CD14-positive monocyte (primary cell): ENCODE data around the gene CSNK2A3. TPM values are rescaled to one million over a fixed set of nuclear protein-coding genes. Genes with fewer than 3 reads are reported as not detected.

Experiments
- DNase-seq, 3 donors: peaks; one replicate each; pipeline ENCODE4 v3.0.0-alpha.2; 2011 to 2022
- H2AFZ ChIP-seq: 2 replicates; pipeline ENCODE4 v1.6.0; 2012; ENCODE audit warnings: mild to moderate bottlenecking, low read depth, low read length, inconsistent platforms; ENCODE audit not compliant: insufficient read depth, poor library complexity, severe bottlenecking
- H3K27ac ChIP-seq, 2 donors: 1 replicate in 1 of 2; 2 replicates in 1 of 2; pipeline ENCODE4 v1.5.1; 2012 to 2013; ENCODE audit warnings: low read length in 2 of 2, control low read depth in 1 of 2, inconsistent platforms in 1 of 2, low read depth in 1 of 2, mild to moderate bottlenecking in 1 of 2
- H3K27me3 ChIP-seq, 2 donors: one replicate each; pipeline versions ENCODE4 v1.6.0 to v1.6.1; 2011 to 2013; ENCODE audit warnings: low read length in 2 of 2; ENCODE audit not compliant: control insufficient read depth in 2 of 2, insufficient read depth in 2 of 2
- H3K36me3 ChIP-seq, 2 donors: replicated peaks in 1 of 2; 1 replicate in 1 of 2; 2 replicates in 1 of 2; pipeline versions ENCODE4 v1.5.1 to v1.6.1; 2012 to 2013; ENCODE audit warnings: low read length in 2 of 2, control low read depth in 1 of 2, inconsistent platforms in 1 of 2, mild to moderate bottlenecking in 1 of 2; ENCODE audit not compliant: insufficient read depth in 2 of 2, control insufficient read depth in 1 of 2
- H3K4me1 ChIP-seq, 2 donors: 1 replicate in 1 of 2; 2 replicates in 1 of 2; pipeline versions ENCODE4 v1.5.1 to v1.6.1; 2012 to 2013; ENCODE audit warnings: low read length in 2 of 2, control low read depth in 1 of 2, inconsistent platforms in 1 of 2, mild to moderate bottlenecking in 1 of 2, moderate library complexity in 1 of 2; ENCODE audit not compliant: insufficient read depth in 2 of 2, control insufficient read depth in 1 of 2
- H3K4me2 ChIP-seq: replicated peaks from 2 replicates; pipeline ENCODE3; 2012; ENCODE audit warnings: low read length, moderate library complexity, mild to moderate bottlenecking; ENCODE audit not compliant: poor library complexity, severe bottlenecking; ENCODE audit errors: extremely low read depth
- H3K4me3 ChIP-seq, 3 experiments: fragments of 200-600 bp in 1 of 3; sonication (generic) in 1 of 3; replicated peaks in 1 of 3; 1 replicate in 2 of 3; 2 replicates in 1 of 3; pipeline ENCODE4 v1.5.1; 2011 to 2013; ENCODE audit warnings: low read length in 3 of 3, mild to moderate bottlenecking in 3 of 3, control low read depth in 2 of 3, low read depth in 2 of 3, inconsistent platforms in 1 of 3, moderate library complexity in 1 of 3
- H3K79me2 ChIP-seq: 2 replicates; pipeline ENCODE4 v1.6.0; 2012; ENCODE audit warnings: mild to moderate bottlenecking, control low read depth, inconsistent platforms, low read length, moderate library complexity; ENCODE audit not compliant: insufficient read depth
- H3K9ac ChIP-seq: 2 replicates; pipeline ENCODE4 v1.6.0; 2017; ENCODE audit warnings: low read length, mild to moderate bottlenecking; ENCODE audit not compliant: insufficient read depth, poor library complexity, severe bottlenecking
- H3K9me3 ChIP-seq, 2 donors: replicated peaks in 1 of 2; 1 replicate in 1 of 2; 2 replicates in 1 of 2; pipeline versions ENCODE4 v1.5.1 to v1.6.1; 2012 to 2013; ENCODE audit warnings: low read length in 2 of 2, control low read depth in 1 of 2; ENCODE audit not compliant: control insufficient read depth in 1 of 2, insufficient read depth in 1 of 2
- H4K20me1 ChIP-seq: 2 replicates; pipeline ENCODE4 v1.6.0; 2012; ENCODE audit warnings: mild to moderate bottlenecking, low read length, control low read depth, moderate library complexity; ENCODE audit not compliant: insufficient read depth
- H3K27ac Mint-ChIP-seq, 7 donors: one replicate each; pipeline ENCODE4 v1.8.0; 2020; ENCODE audit warnings: mild to moderate bottlenecking in 7 of 7, mixed read lengths in 7 of 7, moderate library complexity in 6 of 7, inconsistent platforms in 2 of 7
- H3K27me3 Mint-ChIP-seq, 3 donors: one replicate each; pipeline ENCODE4 v1.8.0; 2021 to 2022; ENCODE audit warnings: low read depth in 3 of 3, mild to moderate bottlenecking in 3 of 3, mixed read lengths in 3 of 3, moderate library complexity in 3 of 3, inconsistent platforms in 1 of 3
- H3K36me3 Mint-ChIP-seq, 2 donors: one replicate each; pipeline ENCODE4 v1.8.0; 2020; ENCODE audit warnings: mixed read lengths in 2 of 2, inconsistent platforms in 1 of 2, mild to moderate bottlenecking in 1 of 2
- H3K4me1 Mint-ChIP-seq: one replicate; pipeline ENCODE4 v1.8.0; 2020; ENCODE audit warnings: mild to moderate bottlenecking, mixed read lengths
- H3K4me3 Mint-ChIP-seq, 2 donors: one replicate each; pipeline ENCODE4 v1.8.0; 2020; ENCODE audit warnings: mild to moderate bottlenecking in 2 of 2, mixed read lengths in 2 of 2, moderate library complexity in 1 of 2
- H3K9me3 Mint-ChIP-seq, 7 donors: one replicate each; pipeline ENCODE4 v1.8.0; 2020 to 2022; ENCODE audit warnings: mixed read lengths in 7 of 7, mild to moderate bottlenecking in 6 of 7, moderate library complexity in 6 of 7, inconsistent platforms in 2 of 7
- CTCF ChIP-seq: fragments of 200-600 bp; IDR thresholded peaks from one replicate; pipeline ENCODE4 v1.8.0; 2022; ENCODE audit warnings: antibody characterized with exemption, mild to moderate bottlenecking
- WGBS: methylation state at CpG from one replicate; pipeline ENCODE4 v1.1.5; 2013; ENCODE audit warnings: missing lambda C conversion rate; ENCODE audit not compliant: insufficient coverage; 5-methylcytosine and 5-hydroxymethylcytosine counted together
- intact Hi-C, 2 donors: fragments of 100-400 bp; cut with micrococcal nuclease; formaldehyde crosslinking; loops; one replicate each; pipeline versions ENCODE4 v1.15.0 to v1.15.1; 2023
- polyA plus RNA-seq, 3 donors: library from polyadenylated mRNA; depleted of rRNA in 1 of 3; unstranded in 2 of 3; stranded (reverse) in 1 of 3; fragments of 300-500 nt in 2 of 3; fragments of >200 nt in 1 of 3; fragmentation: Illumina TruSeq in 2 of 3; gene quantifications; 1 replicate in 2 of 3; 2 replicates in 1 of 3; pipeline ENCODE4 v1.2.3, GENCODE V29; 2012 to 2021

Gene CSNK2A3
- polyA plus RNA-seq, 3 donors = 0.28 to 0.86 (median 0.75) TPM

GRCh38 chr11:11366793-11367192 is 13.7 kb upstream of the CSNK2A3 start:
- H3K9ac ChIP-seq = no peak overlapping the region
- H3K4me2 ChIP-seq = no peak overlapping the region
- TF ChIP-seq CTCF = no peak
- peaks cover 0 to 21% (median 7%) of the 10 kb centered on the region in 7 donors for H3K9me3 Mint-ChIP-seq
- H3K27me3 Mint-ChIP-seq = peaks cover 4 to 5% (median 4%) of the 10 kb centered on the region in 3 donors
- peaks cover 0 to 2% of the 10 kb centered on the region in 2 donors for H3K9me3 ChIP-seq
- H3K27me3 ChIP-seq = peaks cover 0 to 8% of the 10 kb centered on the region in 2 donors
- no peak overlapping the region for H2AFZ ChIP-seq
- no peak for DNase-seq
- intact Hi-C loops = no loop called here
- peaks cover 17 to 19% of the 10 kb centered on the region in 2 donors for H3K4me1 ChIP-seq
- no peaks in the 10 kb centered on the region for H3K36me3 Mint-ChIP-seq
- no peak overlapping the region for H3K4me3 Mint-ChIP-seq
- H3K27ac ChIP-seq = no peak overlapping the region
- H3K79me2 ChIP-seq = no peaks in the 10 kb centered on the region
- H3K36me3 ChIP-seq = no peaks in the 10 kb centered on the region
- H3K4me3 ChIP-seq = no peak overlapping the region
- no CpG with 5 or more reads among the region's 1 CpG for WGBS
- no peaks in the 10 kb centered on the region for H4K20me1 ChIP-seq
- H3K4me1 Mint-ChIP-seq = peaks cover 9% of the 10 kb centered on the region
- H3K27ac Mint-ChIP-seq = no peak overlapping the region

GRCh38 chr11:11363674-11364073 is 10.6 kb upstream of the CSNK2A3 start:
- Histone ChIP-seq H2AFZ (no peak overlapping the region), H3K27ac (no peak overlapping the region), H3K4me1 (no peaks in the 10 kb centered on the region), H3K9me3 (peaks cover 0 to 2% of the 10 kb centered on the region in 2 donors), H3K27me3 (peaks cover 3 to 10% of the 10 kb centered on the region in 2 donors), H3K4me3 (no peak overlapping the region), H3K79me2 (no peaks in the 10 kb centered on the region), H4K20me1 (no peaks in the 10 kb centered on the region), H3K9ac (no peak overlapping the region), H3K4me2 (no peak overlapping the region), H3K36me3 (no peaks in the 10 kb centered on the region)
- no peak overlapping the region for H3K4me3 Mint-ChIP-seq
- no peak for DNase-seq
- peaks cover 4 to 13% (median 10%) of the 10 kb centered on the region in 3 donors for H3K27me3 Mint-ChIP-seq
- TF ChIP-seq CTCF = no peak
- no peaks in the 10 kb centered on the region for H3K4me1 Mint-ChIP-seq
- H3K27ac Mint-ChIP-seq = no peak overlapping the region
- intact Hi-C loops = no loop called here
- H3K9me3 Mint-ChIP-seq = peaks cover 0 to 16% (median 7%) of the 10 kb centered on the region in 7 donors
- H3K36me3 Mint-ChIP-seq = no peaks in the 10 kb centered on the region
